WTC11 (cell line): ENCODE results near the gene RGS16. TPM values are rescaled to one million over a fixed set of nuclear protein-coding genes. Genes with fewer than 3 reads are reported as not detected.

ENCODE experiments used
- ATAC-seq: fragments of 200-7000 bp; cut with Tn5 transposase; 2 replicates; pipeline ENCODE4 v1.10.0; 2021; ENCODE audit warnings: mild to moderate bottlenecking, moderate library complexity
- CTCF ChIA-PET: fragments of 300-600 bp; sonication (Branson Sonifier 250); formaldehyde crosslinking; loops from one replicate; lab custom pipeline; 2021; ENCODE audit warnings: antibody characterized with exemption; lab: Charles Lee
- POLR2A ChIA-PET: fragments of 350-600 bp; sonication (Branson Sonifier 250); formaldehyde crosslinking; loops from one replicate; lab custom pipeline; 2021; ENCODE audit warnings: antibody characterized with exemption; lab: Charles Lee
- DNase-seq: peaks from one replicate; pipeline ENCODE4 v3.0.0; 2021; ENCODE audit warnings: low spot score
- H3K27ac Mint-ChIP-seq: 2 replicates; pipeline ENCODE4 v1.8.0; 2021; ENCODE audit warnings: mixed read lengths
- H3K27me3 Mint-ChIP-seq: 2 replicates; pipeline ENCODE4 v1.8.0; 2021; ENCODE audit warnings: low read depth, mild to moderate bottlenecking, moderate library complexity, mixed read lengths
- H3K36me3 Mint-ChIP-seq: 2 replicates; pipeline ENCODE4 v1.8.0; 2021; ENCODE audit warnings: mixed read lengths
- H3K4me1 Mint-ChIP-seq: 2 replicates; pipeline ENCODE4 v1.8.0; 2022; ENCODE audit warnings: mixed read lengths
- H3K4me3 Mint-ChIP-seq: 2 replicates; pipeline ENCODE4 v1.8.0; 2021; ENCODE audit warnings: mild to moderate bottlenecking, moderate library complexity, mixed read lengths
- H3K9me3 Mint-ChIP-seq: 2 replicates; pipeline ENCODE4 v1.8.0; 2021; ENCODE audit warnings: mixed read lengths
- ELF4 ChIP-seq: sonication (generic); formaldehyde crosslinking; IDR thresholded peaks from 2 replicates; pipeline ENCODE4 v1.8.1; 2022; ENCODE audit warnings: low read depth, mild to moderate bottlenecking, moderate library complexity, missing genetic modification reagents
- EMX1 ChIP-seq: fragments of 250-450 bp; sonication (Bioruptor Pico); IDR thresholded peaks from 2 replicates; pipeline ENCODE4 v1.8.0; 2021; ENCODE audit warnings: mild to moderate bottlenecking
- FOXJ3 ChIP-seq: sonication (generic); formaldehyde crosslinking; IDR thresholded peaks from 2 replicates; pipeline ENCODE4 v1.9.0; 2021; ENCODE audit warnings: missing genetic modification reagents, mild to moderate bottlenecking, borderline replicate concordance
- GRHL2 ChIP-seq: fragments of 250-450 bp; sonication (Bioruptor Pico); IDR thresholded peaks from 2 replicates; pipeline ENCODE4 v1.8.0; 2022; ENCODE audit warnings: mild to moderate bottlenecking, moderate library complexity; ENCODE audit not compliant: insufficient replicate concordance, severe bottlenecking
- OVOL2 ChIP-seq: fragments of 250-450 bp; sonication (Bioruptor Pico); IDR thresholded peaks from 2 replicates; pipeline ENCODE4 v1.9.0; 2021; ENCODE audit warnings: mild to moderate bottlenecking, borderline replicate concordance
- TEAD4 ChIP-seq: sonication (generic); formaldehyde crosslinking; IDR thresholded peaks from 2 replicates; pipeline ENCODE4 v1.8.0; 2022; ENCODE audit warnings: mild to moderate bottlenecking, missing genetic modification reagents
- ZNF138 ChIP-seq: sonication (generic); formaldehyde crosslinking; conservative IDR thresholded peaks from 2 replicates; pipeline ENCODE4 v1.8.1; 2022; ENCODE audit warnings: mild to moderate bottlenecking, moderate library complexity, missing genetic modification reagents
- ZNF396 ChIP-seq: fragments of 250-450 bp; sonication (Bioruptor Pico); IDR thresholded peaks from 2 replicates; pipeline ENCODE4 v1.8.0; 2021; ENCODE audit warnings: mild to moderate bottlenecking, moderate library complexity, borderline replicate concordance
- ZNF671 ChIP-seq: fragments of 250-450 bp; sonication (Bioruptor Pico); IDR thresholded peaks from 2 replicates; pipeline ENCODE4 v1.8.0; 2021; ENCODE audit warnings: mild to moderate bottlenecking
- total RNA-seq: library from RNA; stranded (reverse); gene quantifications from 3 replicates; pipeline ENCODE4 v1.2.3, GENCODE V29; 2021
- TF ChIP-seq, protein P1 (sequence below): sonication (generic); formaldehyde crosslinking; IDR thresholded peaks from 2 replicates; pipeline ENCODE4 v1.8.0; 2023; ENCODE audit warnings: missing genetic modification reagents, mild to moderate bottlenecking, borderline replicate concordance
- TF ChIP-seq, protein P2 (sequence below): fragments of 250-450 bp; sonication (Bioruptor Pico); IDR thresholded peaks from 2 replicates; pipeline ENCODE4 v1.9.0; 2021; ENCODE audit warnings: mild to moderate bottlenecking, borderline replicate concordance
- TF ChIP-seq, protein P3 (sequence below): sonication (generic); formaldehyde crosslinking; IDR thresholded peaks from 2 replicates; pipeline ENCODE4 v1.8.0; 2022; ENCODE audit warnings: mild to moderate bottlenecking, missing genetic modification reagents
- TF ChIP-seq, protein P4 (sequence below): fragments of 250-450 bp; sonication (Bioruptor Pico); IDR thresholded peaks from 2 replicates; pipeline ENCODE4 v1.8.0; 2021; ENCODE audit warnings: mild to moderate bottlenecking
- TF ChIP-seq, protein P5 (sequence below): fragments of 250-450 bp; sonication (Bioruptor Pico); IDR thresholded peaks from 2 replicates; pipeline ENCODE4 v1.9.0; 2021; ENCODE audit warnings: mild to moderate bottlenecking
- TF ChIP-seq, protein P6 (sequence below): sonication (generic); formaldehyde crosslinking; IDR thresholded peaks from 2 replicates; pipeline ENCODE4 v1.8.1; 2023; ENCODE audit warnings: mild to moderate bottlenecking, missing genetic modification reagents, borderline replicate concordance

Gene RGS16
- total RNA-seq, 1 experiment from 2014 or later = 17.8 TPM

DNA sequence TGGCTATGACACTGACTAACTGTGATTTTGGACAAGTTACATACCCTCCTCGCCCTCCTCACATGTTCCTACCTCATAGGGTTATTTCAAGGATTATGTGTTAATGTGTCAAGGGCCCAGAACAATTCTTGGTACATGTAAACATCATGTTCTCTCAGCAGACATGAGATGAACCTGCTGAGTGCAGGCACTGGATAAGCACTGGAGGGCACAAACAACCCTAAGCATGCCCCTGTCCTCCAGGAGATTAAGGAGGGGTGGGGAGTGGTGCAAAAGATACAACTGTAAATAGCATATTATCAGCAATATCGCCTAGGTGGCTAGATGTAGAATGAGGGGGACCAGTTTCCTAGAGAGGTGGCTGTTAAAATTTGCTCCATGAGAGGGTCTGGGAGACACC, 17.7 kb upstream of the RGS16 start:
- no peaks in the 10 kb centered on the region for H3K36me3 Mint-ChIP-seq
- TF ChIP-seq, protein P1, sequence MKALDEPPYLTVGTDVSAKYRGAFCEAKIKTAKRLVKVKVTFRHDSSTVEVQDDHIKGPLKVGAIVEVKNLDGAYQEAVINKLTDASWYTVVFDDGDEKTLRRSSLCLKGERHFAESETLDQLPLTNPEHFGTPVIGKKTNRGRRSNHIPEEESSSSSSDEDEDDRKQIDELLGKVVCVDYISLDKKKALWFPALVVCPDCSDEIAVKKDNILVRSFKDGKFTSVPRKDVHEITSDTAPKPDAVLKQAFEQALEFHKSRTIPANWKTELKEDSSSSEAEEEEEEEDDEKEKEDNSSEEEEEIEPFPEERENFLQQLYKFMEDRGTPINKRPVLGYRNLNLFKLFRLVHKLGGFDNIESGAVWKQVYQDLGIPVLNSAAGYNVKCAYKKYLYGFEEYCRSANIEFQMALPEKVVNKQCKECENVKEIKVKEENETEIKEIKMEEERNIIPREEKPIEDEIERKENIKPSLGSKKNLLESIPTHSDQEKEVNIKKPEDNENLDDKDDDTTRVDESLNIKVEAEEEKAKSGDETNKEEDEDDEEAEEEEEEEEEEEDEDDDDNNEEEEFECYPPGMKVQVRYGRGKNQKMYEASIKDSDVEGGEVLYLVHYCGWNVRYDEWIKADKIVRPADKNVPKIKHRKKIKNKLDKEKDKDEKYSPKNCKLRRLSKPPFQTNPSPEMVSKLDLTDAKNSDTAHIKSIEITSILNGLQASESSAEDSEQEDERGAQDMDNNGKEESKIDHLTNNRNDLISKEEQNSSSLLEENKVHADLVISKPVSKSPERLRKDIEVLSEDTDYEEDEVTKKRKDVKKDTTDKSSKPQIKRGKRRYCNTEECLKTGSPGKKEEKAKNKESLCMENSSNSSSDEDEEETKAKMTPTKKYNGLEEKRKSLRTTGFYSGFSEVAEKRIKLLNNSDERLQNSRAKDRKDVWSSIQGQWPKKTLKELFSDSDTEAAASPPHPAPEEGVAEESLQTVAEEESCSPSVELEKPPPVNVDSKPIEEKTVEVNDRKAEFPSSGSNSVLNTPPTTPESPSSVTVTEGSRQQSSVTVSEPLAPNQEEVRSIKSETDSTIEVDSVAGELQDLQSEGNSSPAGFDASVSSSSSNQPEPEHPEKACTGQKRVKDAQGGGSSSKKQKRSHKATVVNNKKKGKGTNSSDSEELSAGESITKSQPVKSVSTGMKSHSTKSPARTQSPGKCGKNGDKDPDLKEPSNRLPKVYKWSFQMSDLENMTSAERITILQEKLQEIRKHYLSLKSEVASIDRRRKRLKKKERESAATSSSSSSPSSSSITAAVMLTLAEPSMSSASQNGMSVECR = no peak
- TF ChIP-seq EMX1 (CRISPR knock-in tag) = no peak
- no peak for TF ChIP-seq OVOL2 (CRISPR knock-in tag)
- TF ChIP-seq ZNF671 = no peak
- TF ChIP-seq, protein P2, sequence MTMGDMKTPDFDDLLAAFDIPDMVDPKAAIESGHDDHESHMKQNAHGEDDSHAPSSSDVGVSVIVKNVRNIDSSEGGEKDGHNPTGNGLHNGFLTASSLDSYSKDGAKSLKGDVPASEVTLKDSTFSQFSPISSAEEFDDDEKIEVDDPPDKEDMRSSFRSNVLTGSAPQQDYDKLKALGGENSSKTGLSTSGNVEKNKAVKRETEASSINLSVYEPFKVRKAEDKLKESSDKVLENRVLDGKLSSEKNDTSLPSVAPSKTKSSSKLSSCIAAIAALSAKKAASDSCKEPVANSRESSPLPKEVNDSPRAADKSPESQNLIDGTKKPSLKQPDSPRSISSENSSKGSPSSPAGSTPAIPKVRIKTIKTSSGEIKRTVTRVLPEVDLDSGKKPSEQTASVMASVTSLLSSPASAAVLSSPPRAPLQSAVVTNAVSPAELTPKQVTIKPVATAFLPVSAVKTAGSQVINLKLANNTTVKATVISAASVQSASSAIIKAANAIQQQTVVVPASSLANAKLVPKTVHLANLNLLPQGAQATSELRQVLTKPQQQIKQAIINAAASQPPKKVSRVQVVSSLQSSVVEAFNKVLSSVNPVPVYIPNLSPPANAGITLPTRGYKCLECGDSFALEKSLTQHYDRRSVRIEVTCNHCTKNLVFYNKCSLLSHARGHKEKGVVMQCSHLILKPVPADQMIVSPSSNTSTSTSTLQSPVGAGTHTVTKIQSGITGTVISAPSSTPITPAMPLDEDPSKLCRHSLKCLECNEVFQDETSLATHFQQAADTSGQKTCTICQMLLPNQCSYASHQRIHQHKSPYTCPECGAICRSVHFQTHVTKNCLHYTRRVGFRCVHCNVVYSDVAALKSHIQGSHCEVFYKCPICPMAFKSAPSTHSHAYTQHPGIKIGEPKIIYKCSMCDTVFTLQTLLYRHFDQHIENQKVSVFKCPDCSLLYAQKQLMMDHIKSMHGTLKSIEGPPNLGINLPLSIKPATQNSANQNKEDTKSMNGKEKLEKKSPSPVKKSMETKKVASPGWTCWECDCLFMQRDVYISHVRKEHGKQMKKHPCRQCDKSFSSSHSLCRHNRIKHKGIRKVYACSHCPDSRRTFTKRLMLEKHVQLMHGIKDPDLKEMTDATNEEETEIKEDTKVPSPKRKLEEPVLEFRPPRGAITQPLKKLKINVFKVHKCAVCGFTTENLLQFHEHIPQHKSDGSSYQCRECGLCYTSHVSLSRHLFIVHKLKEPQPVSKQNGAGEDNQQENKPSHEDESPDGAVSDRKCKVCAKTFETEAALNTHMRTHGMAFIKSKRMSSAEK (CRISPR knock-in tag) = no peak
- TF ChIP-seq ZNF138 (CRISPR knock-in tag) = no peak
- no peak for TF ChIP-seq TEAD4
- TF ChIP-seq, protein P3, sequence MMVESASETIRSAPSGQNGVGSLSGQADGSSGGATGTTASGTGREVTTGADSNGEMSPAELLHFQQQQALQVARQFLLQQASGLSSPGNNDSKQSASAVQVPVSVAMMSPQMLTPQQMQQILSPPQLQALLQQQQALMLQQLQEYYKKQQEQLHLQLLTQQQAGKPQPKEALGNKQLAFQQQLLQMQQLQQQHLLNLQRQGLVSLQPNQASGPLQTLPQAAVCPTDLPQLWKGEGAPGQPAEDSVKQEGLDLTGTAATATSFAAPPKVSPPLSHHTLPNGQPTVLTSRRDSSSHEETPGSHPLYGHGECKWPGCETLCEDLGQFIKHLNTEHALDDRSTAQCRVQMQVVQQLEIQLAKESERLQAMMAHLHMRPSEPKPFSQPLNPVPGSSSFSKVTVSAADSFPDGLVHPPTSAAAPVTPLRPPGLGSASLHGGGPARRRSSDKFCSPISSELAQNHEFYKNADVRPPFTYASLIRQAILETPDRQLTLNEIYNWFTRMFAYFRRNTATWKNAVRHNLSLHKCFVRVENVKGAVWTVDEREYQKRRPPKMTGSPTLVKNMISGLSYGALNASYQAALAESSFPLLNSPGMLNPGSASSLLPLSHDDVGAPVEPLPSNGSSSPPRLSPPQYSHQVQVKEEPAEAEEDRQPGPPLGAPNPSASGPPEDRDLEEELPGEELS = no peak
- no peak for TF ChIP-seq FOXJ3 (CRISPR knock-in tag)
- TF ChIP-seq, protein P4, sequence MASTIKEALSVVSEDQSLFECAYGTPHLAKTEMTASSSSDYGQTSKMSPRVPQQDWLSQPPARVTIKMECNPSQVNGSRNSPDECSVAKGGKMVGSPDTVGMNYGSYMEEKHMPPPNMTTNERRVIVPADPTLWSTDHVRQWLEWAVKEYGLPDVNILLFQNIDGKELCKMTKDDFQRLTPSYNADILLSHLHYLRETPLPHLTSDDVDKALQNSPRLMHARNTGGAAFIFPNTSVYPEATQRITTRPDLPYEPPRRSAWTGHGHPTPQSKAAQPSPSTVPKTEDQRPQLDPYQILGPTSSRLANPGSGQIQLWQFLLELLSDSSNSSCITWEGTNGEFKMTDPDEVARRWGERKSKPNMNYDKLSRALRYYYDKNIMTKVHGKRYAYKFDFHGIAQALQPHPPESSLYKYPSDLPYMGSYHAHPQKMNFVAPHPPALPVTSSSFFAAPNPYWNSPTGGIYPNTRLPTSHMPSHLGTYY = no peak
- TF ChIP-seq ZNF396 (CRISPR knock-in tag) = no peak
- TF ChIP-seq, all 79 proteins: peak for 0
- ChIA-PET POLR2A (no interaction called here), CTCF (no interaction called here)
- ATAC-seq = no peak
- H3K27ac Mint-ChIP-seq = no peak overlapping the region
- no peak overlapping the region for H3K4me3 Mint-ChIP-seq
- peaks cover 9% of the 10 kb centered on the region for H3K9me3 Mint-ChIP-seq
- peaks cover 21% of the 10 kb centered on the region for H3K27me3 Mint-ChIP-seq
- DNase-seq = no peak
- H3K4me1 Mint-ChIP-seq = peaks cover 43% of the 10 kb centered on the region

DNA sequence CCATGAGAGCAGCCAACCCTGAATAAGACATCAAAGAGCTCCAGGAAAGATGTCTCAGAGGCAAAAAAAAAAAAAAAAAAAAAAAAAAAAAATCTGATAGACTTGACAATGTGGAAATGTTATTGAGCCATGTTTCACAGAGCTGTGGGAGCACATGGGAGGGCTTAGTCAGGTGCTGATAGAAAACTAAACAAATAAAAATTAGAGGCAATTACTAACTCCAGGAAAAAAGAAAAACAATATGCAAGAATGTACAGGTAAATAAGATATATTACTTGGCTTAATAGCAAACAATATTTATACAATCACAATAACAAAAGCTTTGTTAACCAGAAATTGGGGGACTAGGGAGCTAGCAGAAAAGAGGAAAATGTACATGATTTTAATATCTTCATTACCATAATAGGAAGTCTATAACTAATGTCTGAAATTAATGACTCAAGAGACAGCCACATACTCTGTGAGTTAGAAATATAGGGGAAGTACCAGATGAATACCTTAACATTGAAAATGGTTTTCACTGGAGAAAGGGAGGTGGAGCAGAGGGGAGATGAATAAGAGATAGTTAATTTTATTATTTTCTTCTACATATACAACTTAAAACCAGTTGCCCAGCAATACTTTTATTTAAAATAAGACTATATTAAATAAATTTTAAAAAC, 16.9 kb upstream of the RGS16 start:
- peaks cover 9% of the 10 kb centered on the region for H3K9me3 Mint-ChIP-seq
- H3K4me1 Mint-ChIP-seq = peaks cover 43% of the 10 kb centered on the region
- ChIA-PET POLR2A (interaction anchor here (0.6 kb wide), 1 partner anchor 130 kb away, joined by 3 read pairs; no protein-coding TSS in a partner anchor), CTCF (no interaction called here)
- DNase-seq = no peak
- H3K27ac Mint-ChIP-seq = no peak overlapping the region
- no peaks in the 10 kb centered on the region for H3K36me3 Mint-ChIP-seq
- no peak for TF ChIP-seq ELF4 (CRISPR knock-in tag)
- TF ChIP-seq, protein P5, sequence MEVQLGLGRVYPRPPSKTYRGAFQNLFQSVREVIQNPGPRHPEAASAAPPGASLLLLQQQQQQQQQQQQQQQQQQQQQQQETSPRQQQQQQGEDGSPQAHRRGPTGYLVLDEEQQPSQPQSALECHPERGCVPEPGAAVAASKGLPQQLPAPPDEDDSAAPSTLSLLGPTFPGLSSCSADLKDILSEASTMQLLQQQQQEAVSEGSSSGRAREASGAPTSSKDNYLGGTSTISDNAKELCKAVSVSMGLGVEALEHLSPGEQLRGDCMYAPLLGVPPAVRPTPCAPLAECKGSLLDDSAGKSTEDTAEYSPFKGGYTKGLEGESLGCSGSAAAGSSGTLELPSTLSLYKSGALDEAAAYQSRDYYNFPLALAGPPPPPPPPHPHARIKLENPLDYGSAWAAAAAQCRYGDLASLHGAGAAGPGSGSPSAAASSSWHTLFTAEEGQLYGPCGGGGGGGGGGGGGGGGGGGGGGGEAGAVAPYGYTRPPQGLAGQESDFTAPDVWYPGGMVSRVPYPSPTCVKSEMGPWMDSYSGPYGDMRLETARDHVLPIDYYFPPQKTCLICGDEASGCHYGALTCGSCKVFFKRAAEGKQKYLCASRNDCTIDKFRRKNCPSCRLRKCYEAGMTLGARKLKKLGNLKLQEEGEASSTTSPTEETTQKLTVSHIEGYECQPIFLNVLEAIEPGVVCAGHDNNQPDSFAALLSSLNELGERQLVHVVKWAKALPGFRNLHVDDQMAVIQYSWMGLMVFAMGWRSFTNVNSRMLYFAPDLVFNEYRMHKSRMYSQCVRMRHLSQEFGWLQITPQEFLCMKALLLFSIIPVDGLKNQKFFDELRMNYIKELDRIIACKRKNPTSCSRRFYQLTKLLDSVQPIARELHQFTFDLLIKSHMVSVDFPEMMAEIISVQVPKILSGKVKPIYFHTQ (CRISPR knock-in tag) = no peak
- TF ChIP-seq, protein P6, sequence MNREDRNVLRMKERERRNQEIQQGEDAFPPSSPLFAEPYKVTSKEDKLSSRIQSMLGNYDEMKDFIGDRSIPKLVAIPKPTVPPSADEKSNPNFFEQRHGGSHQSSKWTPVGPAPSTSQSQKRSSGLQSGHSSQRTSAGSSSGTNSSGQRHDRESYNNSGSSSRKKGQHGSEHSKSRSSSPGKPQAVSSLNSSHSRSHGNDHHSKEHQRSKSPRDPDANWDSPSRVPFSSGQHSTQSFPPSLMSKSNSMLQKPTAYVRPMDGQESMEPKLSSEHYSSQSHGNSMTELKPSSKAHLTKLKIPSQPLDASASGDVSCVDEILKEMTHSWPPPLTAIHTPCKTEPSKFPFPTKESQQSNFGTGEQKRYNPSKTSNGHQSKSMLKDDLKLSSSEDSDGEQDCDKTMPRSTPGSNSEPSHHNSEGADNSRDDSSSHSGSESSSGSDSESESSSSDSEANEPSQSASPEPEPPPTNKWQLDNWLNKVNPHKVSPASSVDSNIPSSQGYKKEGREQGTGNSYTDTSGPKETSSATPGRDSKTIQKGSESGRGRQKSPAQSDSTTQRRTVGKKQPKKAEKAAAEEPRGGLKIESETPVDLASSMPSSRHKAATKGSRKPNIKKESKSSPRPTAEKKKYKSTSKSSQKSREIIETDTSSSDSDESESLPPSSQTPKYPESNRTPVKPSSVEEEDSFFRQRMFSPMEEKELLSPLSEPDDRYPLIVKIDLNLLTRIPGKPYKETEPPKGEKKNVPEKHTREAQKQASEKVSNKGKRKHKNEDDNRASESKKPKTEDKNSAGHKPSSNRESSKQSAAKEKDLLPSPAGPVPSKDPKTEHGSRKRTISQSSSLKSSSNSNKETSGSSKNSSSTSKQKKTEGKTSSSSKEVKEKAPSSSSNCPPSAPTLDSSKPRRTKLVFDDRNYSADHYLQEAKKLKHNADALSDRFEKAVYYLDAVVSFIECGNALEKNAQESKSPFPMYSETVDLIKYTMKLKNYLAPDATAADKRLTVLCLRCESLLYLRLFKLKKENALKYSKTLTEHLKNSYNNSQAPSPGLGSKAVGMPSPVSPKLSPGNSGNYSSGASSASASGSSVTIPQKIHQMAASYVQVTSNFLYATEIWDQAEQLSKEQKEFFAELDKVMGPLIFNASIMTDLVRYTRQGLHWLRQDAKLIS = no peak
- TF ChIP-seq GRHL2 (CRISPR knock-in tag) = no peak
- ATAC-seq = no peak
- H3K4me3 Mint-ChIP-seq = no peak overlapping the region
- H3K27me3 Mint-ChIP-seq = peaks cover 22% of the 10 kb centered on the region
